GM03348 (cell line): Measurements from ENCODE around the gene CAPN13.

ENCODE experiments used
- DNase-seq: peaks from one replicate; pipeline ENCODE4 v3.0.0; 2012; ENCODE audit warnings: low spot score

CAPN13 gene

GRCh38 chr2:30683236-30683956 is 123.8 kb downstream of the CAPN13 start:
- DNase-seq: no peak

GRCh38 chr2:30681022-30681421 is 126.2 kb downstream of the CAPN13 start:
- DNase-seq: no peak

GRCh38 chr2:30680121-30680520 is 127.1 kb downstream of the CAPN13 start:
- no peak for DNase-seq

GRCh38 chr2:30679426-30680088 is 127.7 kb downstream of the CAPN13 start:
- no peak for DNase-seq

GRCh38 chr2:30678410-30679137 is 128.7 kb downstream of the CAPN13 start:
- no peak for DNase-seq

- no peak for DNase-seq
Observed at GRCh38 chr2:30677861-30678385, 129.3 kb downstream of the CAPN13 start.

- no peak for DNase-seq
Observed at GRCh38 chr2:30677231-30677630, 130.0 kb downstream of the CAPN13 start.

GRCh38 chr2:30675758-30676157 is 131.5 kb downstream of the CAPN13 start:
- peak; percentile 63 for DNase-seq

GRCh38 chr2:30673127-30673526 is 134.1 kb downstream of the CAPN13 start:
- DNase-seq: no peak
